ENCODE results near the gene BACH2. TPM values are rescaled to one million over a fixed set of nuclear protein-coding genes. Genes with fewer than 3 reads are reported as not detected.
A peak's percentile ranks its signal among the peaks of the same experiment; 100 is the strongest.

The BACH2 gene
- polyA plus RNA-seq, 2 of the 4 experiments (the other 2 are of a cell fraction): 0.01 to 0.36 TPM

DNA sequence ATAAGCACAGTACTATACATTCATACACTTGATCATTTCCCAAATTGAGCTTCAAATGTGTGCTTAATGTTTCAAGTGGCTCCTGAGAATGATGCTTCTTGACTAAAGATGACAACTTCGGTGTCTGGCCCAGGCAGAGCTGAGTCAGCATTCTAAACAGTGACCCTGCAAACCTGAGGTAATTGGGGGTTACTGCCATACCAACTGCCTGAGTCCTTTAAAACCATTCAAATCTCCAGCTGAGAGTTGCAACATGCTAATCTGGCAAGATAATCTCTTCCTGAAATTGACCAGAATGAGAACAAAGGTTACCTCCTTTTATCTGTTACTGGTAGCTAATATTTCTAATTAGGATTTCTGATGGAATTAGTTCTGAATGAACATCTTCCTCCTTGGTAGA, 8.2 kb downstream of the BACH2 start:
- Histone ChIP-seq H3K9me3 (peaks cover 8% of the 10 kb centered on the region; the same call in 1 of the 3 replicates), H3K4me3 (no peak overlapping the region), H3K4me1 (peaks cover 23% of the 10 kb centered on the region), H3K4me2 (no peak overlapping the region), H3K27ac (no peak overlapping the region)
- FAIRE-seq (no peak), DNase-seq (ENCODE audit: low read depth in 1 of 2, low spot score in 1 of 2) (no peak), ATAC-seq (no peak)
- 90% methylated on average over 1 of the region's 1 CpG for WGBS (ENCODE audit: missing lambda C conversion rate)
- ChIA-PET POLR2A (no interaction called here), CTCF (interaction anchor here (3.9 kb wide), 1 partner anchor 191 kb away, joined by 12 read pairs; no protein-coding TSS in a partner anchor)
- no peak for TF ChIP-seq MAX (IDR thresholded peaks at IDR 0.05)
- peak; percentile 81 for TF ChIP-seq MAFK (IDR thresholded peaks at IDR 0.05; ENCODE audit: partially characterized antibody)

DNA sequence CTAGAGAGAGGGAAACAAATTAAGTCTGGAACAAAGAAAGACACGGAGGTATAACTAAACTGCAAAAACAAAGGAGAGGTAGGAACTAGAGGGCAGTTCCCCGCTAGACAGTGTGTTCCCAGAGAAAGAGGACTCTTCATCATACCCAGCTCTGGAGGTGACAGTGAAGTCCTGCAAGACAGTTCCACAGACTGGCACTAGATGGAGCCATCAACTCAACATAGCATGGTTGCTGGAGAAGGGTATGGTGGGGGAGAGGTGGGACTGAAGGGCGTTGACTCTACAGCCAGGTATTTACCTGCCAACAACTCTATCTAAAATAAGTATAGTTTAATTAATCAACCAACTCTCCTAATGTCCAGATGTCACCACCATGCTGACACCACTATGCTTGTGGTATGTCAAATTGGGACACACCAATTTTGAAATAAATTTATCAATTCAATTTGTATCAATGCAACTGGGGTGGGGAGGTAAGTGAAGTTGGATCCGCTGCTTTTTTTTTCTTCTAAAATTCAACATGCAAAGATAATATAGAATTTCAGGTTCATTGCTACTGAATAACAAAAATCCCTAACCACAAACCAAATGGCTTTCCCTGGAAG, 9.7 kb downstream of the BACH2 start:
- Histone ChIP-seq H3K27ac (no peak overlapping the region), H3K4me3 (no peak overlapping the region), H3K4me2 (no peak overlapping the region), H3K4me1 (peaks cover 23% of the 10 kb centered on the region), H3K9me3 (peaks cover 8% of the 10 kb centered on the region; the same call in 1 of the 3 replicates)
- FAIRE-seq (no peak), DNase-seq (ENCODE audit: low read depth in 1 of 2, low spot score in 1 of 2) (peak; percentile 25 to 65), ATAC-seq (peak in 1 of 2 experiments; percentile 64; a peak in 3 of 6 replicates)
- CTCF ChIA-PET: interaction anchor here (0.6 to 3.9 kb wide), 5 partner anchors 9 to 192 kb away, joined by 3 to 12 read pairs (median 4); no protein-coding TSS in a partner anchor
- POLR2A ChIA-PET: no interaction called here
- WGBS (ENCODE audit: missing lambda C conversion rate): 61% methylated on average over 4 of the region's 4 CpGs
- TF ChIP-seq SMC3 (IDR thresholded peaks at IDR 0.05) (peak; percentile 32; the same call in 1 of the 3 replicates), RAD21 (conservative IDR thresholded peaks at IDR 0.05 in 1 of 2, IDR thresholded peaks at IDR 0.05 in 1 of 2) (peak; percentile 48 to 73), CTCF (IDR thresholded peaks at IDR 0.05) (peak; percentile 35; the same call in 2 of the 3 replicates), ZSCAN20 (CRISPR knock-in tag; IDR thresholded peaks at IDR 0.05) (no peak), SREBF2 (IDR thresholded peaks at IDR 0.05) (no peak)

DNA sequence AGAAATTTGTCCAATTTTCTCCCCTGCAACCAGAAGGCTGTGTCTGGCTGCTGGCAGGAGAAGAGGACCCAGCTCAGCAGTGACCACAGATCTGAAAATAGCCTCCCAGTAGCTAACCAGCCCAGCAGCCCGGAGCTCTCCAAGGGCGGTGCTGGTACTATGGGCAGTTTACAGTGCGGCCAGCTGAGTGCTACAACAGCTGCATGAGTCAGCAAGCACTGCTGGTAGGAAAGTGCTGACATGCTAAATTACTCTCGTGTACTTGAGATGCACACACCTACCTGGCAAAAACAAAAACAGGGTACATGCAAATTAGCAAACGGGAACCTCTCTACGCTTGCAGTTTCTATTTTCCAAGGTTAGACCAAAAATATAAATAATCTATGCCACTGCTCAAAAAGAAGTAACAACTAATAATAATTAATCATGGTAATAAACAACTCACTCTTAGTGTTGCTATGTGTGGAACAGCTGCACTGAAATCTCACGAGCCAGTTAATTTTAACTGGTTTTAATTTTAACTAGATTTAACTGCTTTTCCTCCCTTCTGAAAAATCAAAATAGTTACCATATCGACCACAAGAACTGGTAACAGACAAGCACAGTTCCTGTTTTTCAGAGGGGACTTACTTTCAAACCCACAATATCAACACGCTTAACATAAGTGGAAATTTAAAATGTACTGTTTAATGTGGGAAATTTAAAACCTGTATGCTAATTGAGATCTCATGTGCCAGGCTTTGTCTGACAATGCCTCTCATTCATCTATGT, 10.8 kb downstream of the BACH2 start:
- Histone ChIP-seq H3K4me2 (peak overlapping the region; percentile 75), H3K4me1 (peaks cover 23% of the 10 kb centered on the region), H3K27ac (0 out of 6 replicates have a peak overlapping the region, but pooled peaks of 1 of the 2 experiments have one; percentile 52), H3K4me3 (no peak overlapping the region), H3K9me3 (peaks cover 8% of the 10 kb centered on the region; the same call in 1 of the 3 replicates)
- WGBS (ENCODE audit: missing lambda C conversion rate): 29% methylated on average over 9 of the region's 9 CpGs
- DNase-seq (ENCODE audit: low read depth in 1 of 2, low spot score in 1 of 2): peak; percentile 38 to 76
- peak; percentile 80 for TF ChIP-seq PBX3 (IDR thresholded peaks at IDR 0.05)
- peak; percentile 99 for TF ChIP-seq MAFK (IDR thresholded peaks at IDR 0.05; ENCODE audit: partially characterized antibody)
- TF ChIP-seq CHD4 (IDR thresholded peaks at IDR 0.05; ENCODE audit: borderline replicate concordance): no peak
- TF ChIP-seq ZC3H11A (IDR thresholded peaks at IDR 0.05): no peak
- TF ChIP-seq SREBF2 (IDR thresholded peaks at IDR 0.05): no peak
- no peak for TF ChIP-seq NR3C1 (IDR thresholded peaks at IDR 0.05)
- TF ChIP-seq EHMT2 (IDR thresholded peaks at IDR 0.05; ENCODE audit: low read depth): no peak
- no peak for TF ChIP-seq NFE2L2 (conservative IDR thresholded peaks at IDR 0.05; ENCODE audit: low read length)
- no peak for TF ChIP-seq CBX8 (IDR thresholded peaks at IDR 0.05)
- TF ChIP-seq ESRRA (IDR thresholded peaks at IDR 0.05; ENCODE audit: borderline replicate concordance, low read length): no peak
- 0 out of 2 replicates have a peak, but pooled peaks have one; percentile 17 for TF ChIP-seq FOSL2 (IDR thresholded peaks at IDR 0.05)
- TF ChIP-seq FOSL2 (CRISPR knock-in tag; IDR thresholded peaks at IDR 0.05): peak; percentile 62
- TF ChIP-seq HDAC2 (IDR thresholded peaks at IDR 0.05): no peak
- no peak for TF ChIP-seq MYC (IDR thresholded peaks at IDR 0.05; ENCODE audit: borderline replicate concordance, low read length)
- TF ChIP-seq HOXB5 (CRISPR knock-in tag; IDR thresholded peaks at IDR 0.05): no peak
- TF ChIP-seq EHF (CRISPR knock-in tag; IDR thresholded peaks at IDR 0.05): no peak
- TF ChIP-seq ZNF302 (CRISPR knock-in tag; IDR thresholded peaks at IDR 0.05): no peak
- ChIA-PET CTCF (interaction anchor here (1.0 to 1.7 kb wide), 4 partner anchors 10 to 193 kb away, joined by 3 to 4 read pairs (median 3); no protein-coding TSS in a partner anchor), POLR2A (no interaction called here)
- FAIRE-seq: no peak
- peak; percentile 92 to 95 for ATAC-seq
